Prostate gland (tissue), 2 donors: ENCODE measurements around the gene GPR148.
"Not testable (repeated sequence)": the region's sequence is repeated elsewhere in the genome, so short reads cannot be mapped to it uniquely, and the experiment has no call there.

ENCODE experiments used
- POLR2A ChIP-seq: fragments of 450-650 bp; IDR thresholded peaks from one replicate; pipeline ENCODE4 v1.6.1; 2016; ENCODE audit warnings: antibody characterized with exemption, mild to moderate bottlenecking
- TF ChIP-seq, protein P1 (sequence below), 4 experiments: fragments of 200-600 bp in 2 of 4; fragments of 450-650 bp in 2 of 4; sonication (generic) in 2 of 4; IDR thresholded peaks; 1 replicate in 3 of 4; 2 replicates in 1 of 4; pipeline ENCODE4 v1.5.1; 2016 to 2019; ENCODE audit warnings: antibody characterized with exemption in 4 of 4, mild to moderate bottlenecking in 2 of 4, moderate library complexity in 2 of 4

DNA sequence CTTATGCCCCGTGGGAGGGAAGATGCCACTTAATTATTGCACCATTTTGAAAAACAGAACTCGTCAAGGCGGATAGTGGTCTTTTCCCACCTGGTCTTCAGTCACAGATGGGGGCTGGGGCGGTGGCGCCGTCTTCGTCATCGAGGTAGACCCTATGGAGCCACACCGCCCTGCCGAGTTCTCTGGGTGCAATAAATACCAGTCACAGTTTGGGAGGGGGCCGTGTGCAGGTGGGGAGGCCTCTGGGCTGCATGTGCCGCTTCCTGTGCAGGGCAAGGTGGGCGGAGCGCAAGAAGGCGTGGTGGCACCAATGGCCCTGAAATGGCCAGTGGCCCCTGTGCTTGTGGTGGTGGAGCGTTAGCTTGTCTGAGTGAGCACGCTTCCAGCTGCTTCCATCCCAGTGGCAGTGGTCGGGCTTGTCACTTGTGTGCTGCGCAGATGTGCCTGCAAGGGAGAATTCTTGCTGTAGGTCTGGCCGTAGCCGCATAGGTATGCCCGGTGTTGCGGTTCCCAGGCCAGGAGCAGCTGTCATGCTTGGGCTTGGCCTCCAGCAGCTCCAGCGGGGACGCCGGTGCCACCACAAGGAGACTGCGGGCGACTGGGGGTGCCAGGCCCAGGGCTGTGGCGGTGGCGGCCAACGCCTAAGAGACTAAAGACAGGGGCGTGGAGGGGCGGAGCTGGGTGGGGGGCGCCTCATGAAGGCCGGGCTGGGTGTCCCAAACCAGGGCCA, 36.7 kb upstream of the GPR148 start:
- TF ChIP-seq, protein P1, sequence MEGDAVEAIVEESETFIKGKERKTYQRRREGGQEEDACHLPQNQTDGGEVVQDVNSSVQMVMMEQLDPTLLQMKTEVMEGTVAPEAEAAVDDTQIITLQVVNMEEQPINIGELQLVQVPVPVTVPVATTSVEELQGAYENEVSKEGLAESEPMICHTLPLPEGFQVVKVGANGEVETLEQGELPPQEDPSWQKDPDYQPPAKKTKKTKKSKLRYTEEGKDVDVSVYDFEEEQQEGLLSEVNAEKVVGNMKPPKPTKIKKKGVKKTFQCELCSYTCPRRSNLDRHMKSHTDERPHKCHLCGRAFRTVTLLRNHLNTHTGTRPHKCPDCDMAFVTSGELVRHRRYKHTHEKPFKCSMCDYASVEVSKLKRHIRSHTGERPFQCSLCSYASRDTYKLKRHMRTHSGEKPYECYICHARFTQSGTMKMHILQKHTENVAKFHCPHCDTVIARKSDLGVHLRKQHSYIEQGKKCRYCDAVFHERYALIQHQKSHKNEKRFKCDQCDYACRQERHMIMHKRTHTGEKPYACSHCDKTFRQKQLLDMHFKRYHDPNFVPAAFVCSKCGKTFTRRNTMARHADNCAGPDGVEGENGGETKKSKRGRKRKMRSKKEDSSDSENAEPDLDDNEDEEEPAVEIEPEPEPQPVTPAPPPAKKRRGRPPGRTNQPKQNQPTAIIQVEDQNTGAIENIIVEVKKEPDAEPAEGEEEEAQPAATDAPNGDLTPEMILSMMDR (IDR thresholded peaks at IDR 0.05), result not testable (repeated sequence)
- TF ChIP-seq POLR2A, result not testable (repeated sequence)
